PC-3 (cell line): ENCODE data around the gene MASP1.

ENCODE experiments used
- EZH2 ChIP-seq: fragments of 300-600 bp; sonication (generic); IDR thresholded peaks from one replicate; pipeline ENCODE4 v1.6.1; 2017; ENCODE audit warnings: antibody characterized with exemption, mild to moderate bottlenecking, low read length; ENCODE audit not compliant: unreplicated experiment
- EZH2phosphoT487 ChIP-seq: fragments of 300-600 bp; sonication (generic); IDR thresholded peaks from 2 replicates; pipeline ENCODE4 v1.6.1; 2018; ENCODE audit warnings: mild to moderate bottlenecking, antibody characterized with exemption, low read length, borderline replicate concordance
- TF ChIP-seq, protein P1 (sequence below): fragments of 300-600 bp; sonication (generic); conservative IDR thresholded peaks from 2 replicates; pipeline ENCODE4 v1.5.1; 2017; ENCODE audit warnings: antibody characterized with exemption, low read depth, mild to moderate bottlenecking, low read length

DNA sequence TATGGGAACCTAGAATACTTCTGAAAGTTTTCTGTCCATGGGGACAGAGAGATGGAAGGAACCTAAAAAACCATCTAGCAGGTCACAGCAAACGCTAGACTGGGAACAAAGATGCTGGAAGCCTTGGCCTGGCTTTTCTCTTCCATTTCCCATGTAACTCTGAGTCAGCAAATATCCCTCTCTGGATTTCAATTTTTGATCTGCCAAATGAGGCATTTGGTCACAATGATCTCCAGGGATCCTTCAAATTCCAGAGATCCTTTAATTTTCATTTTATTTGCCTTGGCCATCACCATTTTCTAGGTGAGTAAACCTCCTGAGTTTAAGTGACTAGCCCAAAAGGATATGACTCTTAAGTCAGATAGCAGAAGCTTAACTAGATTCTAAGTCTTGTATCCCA, 54.6 kb downstream of the MASP1 start:
- TF ChIP-seq, protein P1, sequence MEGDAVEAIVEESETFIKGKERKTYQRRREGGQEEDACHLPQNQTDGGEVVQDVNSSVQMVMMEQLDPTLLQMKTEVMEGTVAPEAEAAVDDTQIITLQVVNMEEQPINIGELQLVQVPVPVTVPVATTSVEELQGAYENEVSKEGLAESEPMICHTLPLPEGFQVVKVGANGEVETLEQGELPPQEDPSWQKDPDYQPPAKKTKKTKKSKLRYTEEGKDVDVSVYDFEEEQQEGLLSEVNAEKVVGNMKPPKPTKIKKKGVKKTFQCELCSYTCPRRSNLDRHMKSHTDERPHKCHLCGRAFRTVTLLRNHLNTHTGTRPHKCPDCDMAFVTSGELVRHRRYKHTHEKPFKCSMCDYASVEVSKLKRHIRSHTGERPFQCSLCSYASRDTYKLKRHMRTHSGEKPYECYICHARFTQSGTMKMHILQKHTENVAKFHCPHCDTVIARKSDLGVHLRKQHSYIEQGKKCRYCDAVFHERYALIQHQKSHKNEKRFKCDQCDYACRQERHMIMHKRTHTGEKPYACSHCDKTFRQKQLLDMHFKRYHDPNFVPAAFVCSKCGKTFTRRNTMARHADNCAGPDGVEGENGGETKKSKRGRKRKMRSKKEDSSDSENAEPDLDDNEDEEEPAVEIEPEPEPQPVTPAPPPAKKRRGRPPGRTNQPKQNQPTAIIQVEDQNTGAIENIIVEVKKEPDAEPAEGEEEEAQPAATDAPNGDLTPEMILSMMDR, result no peak
- TF ChIP-seq EZH2 (no peak), EZH2phosphoT487 (no peak)
